Neuron (in vitro differentiated cells): ENCODE results near the gene CCDC32.

Experiments used
- H2AFZ ChIP-seq: one replicate; pipeline ENCODE4 v1.6.1; 2013; ENCODE audit warnings: low read depth, mild to moderate bottlenecking, inconsistent platforms, low read length, moderate library complexity
- H3K27me3 ChIP-seq: one replicate; pipeline ENCODE4 v1.6.1; 2013; ENCODE audit warnings: low read length; ENCODE audit not compliant: insufficient read depth
- H3K36me3 ChIP-seq: one replicate; pipeline ENCODE4 v1.6.1; 2013; ENCODE audit warnings: low read length; ENCODE audit not compliant: insufficient read depth
- H3K4me1 ChIP-seq: one replicate; pipeline ENCODE4 v1.6.1; 2013; ENCODE audit warnings: low read length; ENCODE audit not compliant: insufficient read depth
- H3K4me3 ChIP-seq: 2 replicates; pipeline ENCODE4 v1.5.1; 2013; ENCODE audit warnings: mild to moderate bottlenecking, low read length, moderate library complexity
- H3K9me3 ChIP-seq: one replicate; pipeline ENCODE4 v1.6.1; 2013; ENCODE audit warnings: low read length

Gene CCDC32

DNA sequence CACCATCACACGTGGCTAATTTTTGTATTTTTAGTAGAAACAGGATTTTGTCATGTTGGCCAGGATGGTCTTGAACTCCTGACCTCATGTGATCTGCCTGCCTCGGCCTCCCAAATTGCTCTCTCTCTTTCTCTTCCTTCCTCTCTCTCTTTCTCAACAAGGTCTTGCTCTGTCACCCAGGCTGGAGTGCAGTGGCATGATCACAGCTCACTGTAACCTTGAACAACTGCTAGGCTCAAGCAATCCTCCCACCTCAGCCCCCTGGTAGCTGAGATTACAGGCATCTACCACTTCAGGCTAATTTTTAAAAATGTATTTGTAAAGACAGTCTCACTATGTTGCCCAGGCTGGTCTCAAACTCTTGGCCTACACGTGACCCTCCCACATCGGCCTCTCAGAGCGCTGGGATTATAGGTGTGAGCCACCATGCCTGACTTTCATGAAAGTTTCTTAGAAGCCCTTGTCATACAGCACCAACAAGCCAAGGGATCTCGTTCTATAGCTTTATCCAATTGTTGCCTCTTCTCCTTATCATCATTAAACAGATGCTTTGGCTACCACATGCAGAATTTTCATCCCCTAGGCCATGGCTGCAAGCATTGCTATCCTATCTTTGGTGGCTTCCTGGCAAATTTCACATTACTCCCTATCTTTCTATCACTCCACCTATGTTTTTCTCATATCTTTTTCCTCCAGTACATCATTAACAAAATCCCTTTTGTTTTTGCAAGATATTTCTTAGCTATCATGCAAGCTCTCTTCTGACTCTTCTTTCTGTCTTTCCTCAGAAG is 5.7 kb downstream of the CCDC32 start:
- no peaks in the 10 kb centered on the region for H3K9me3 ChIP-seq

DNA sequence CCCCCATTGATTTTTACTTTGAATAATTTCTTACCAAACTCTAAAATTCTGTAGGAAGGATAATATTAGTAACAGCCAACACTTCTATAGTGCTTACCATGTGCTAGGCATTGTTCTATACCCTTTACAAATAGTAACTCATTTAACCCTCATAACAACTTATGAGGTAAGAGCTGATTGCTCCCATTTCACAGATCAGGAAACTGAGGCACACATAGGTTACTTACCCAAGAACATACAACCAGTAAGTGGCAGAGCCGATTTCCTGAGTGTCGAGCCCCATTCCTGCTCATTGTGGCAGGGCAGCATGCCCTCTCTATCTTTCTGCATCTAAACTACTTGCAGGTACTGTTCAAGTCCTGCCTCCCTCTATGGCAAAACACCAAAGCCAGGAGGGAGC is 9.0 kb downstream of the CCDC32 start:
- Histone ChIP-seq H2AFZ (no peak overlapping the region), H3K4me1 (peaks cover 10% of the 10 kb centered on the region), H3K4me3 (no peak overlapping the region), H3K36me3 (peaks cover 14% of the 10 kb centered on the region), H3K27me3 (no peaks in the 10 kb centered on the region), H3K9me3 (no peaks in the 10 kb centered on the region)

More for the DNA sequence above, 5.7 kb downstream of the CCDC32 start:
- Histone ChIP-seq H2AFZ (no peak overlapping the region), H3K4me3 (no peak overlapping the region), H3K27me3 (no peaks in the 10 kb centered on the region), H3K36me3 (peaks cover 18% of the 10 kb centered on the region), H3K4me1 (peaks cover 11% of the 10 kb centered on the region)

DNA sequence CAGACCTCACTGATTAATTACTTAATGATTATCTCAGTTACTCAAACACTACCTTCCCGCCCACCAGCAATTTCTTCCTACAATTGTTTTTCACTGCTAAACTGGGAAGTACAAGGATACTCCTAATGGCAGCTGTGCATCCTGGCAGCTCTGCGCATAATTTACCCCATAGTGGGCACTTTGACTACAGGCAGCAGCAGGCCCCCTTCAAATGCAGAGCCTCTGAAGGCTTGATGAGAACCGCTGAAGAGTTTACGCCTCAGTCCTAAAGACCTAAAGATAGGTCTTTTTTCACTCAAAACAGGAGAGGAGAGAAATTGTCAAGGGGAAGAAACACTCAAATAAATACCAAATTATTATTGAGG is 10.7 kb downstream of the CCDC32 start:
- Histone ChIP-seq H2AFZ (no peak overlapping the region), H3K36me3 (peaks cover 16% of the 10 kb centered on the region), H3K27me3 (no peaks in the 10 kb centered on the region), H3K4me1 (peaks cover 10% of the 10 kb centered on the region), H3K4me3 (no peak overlapping the region), H3K9me3 (no peaks in the 10 kb centered on the region)

DNA sequence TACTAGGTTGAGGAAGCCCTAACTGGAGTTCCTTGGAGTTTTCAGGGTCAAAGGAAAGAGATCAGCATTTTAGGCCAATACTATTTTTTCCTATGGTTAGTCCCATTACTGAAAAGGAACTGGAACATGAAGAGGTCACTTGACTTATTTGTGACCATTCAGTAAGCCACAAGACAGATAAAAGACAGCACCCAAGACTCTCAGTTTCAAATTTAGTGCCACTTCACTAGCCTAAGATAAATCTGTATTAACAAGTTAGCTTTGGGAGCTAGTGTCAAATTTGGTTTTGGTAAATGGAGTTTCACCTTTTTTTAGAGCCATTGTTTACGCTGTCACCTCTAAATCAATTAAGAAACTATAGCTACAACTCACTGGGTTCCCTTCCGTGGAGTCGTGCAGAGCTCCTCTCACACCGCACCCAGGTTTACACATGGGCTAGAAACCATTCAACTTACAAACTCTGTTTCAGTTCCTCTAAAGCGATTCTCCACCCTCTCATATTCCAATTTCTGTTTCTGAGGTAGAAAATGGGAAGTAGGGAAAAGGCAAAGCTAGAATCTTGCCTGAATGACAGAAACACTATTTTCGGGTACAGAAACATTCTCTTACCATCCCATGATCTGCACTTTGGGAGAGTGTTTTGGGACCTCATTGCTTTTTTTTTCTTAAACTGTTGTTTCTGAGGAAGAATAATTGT is 14.4 kb downstream of the CCDC32 start:
- peaks cover 7% of the 10 kb centered on the region for H3K36me3 ChIP-seq
- no peaks in the 10 kb centered on the region for H3K27me3 ChIP-seq
- H3K4me3 ChIP-seq: no peak overlapping the region
- no peak overlapping the region for H2AFZ ChIP-seq
- H3K9me3 ChIP-seq: no peaks in the 10 kb centered on the region
- H3K4me1 ChIP-seq: peaks cover 10% of the 10 kb centered on the region

DNA sequence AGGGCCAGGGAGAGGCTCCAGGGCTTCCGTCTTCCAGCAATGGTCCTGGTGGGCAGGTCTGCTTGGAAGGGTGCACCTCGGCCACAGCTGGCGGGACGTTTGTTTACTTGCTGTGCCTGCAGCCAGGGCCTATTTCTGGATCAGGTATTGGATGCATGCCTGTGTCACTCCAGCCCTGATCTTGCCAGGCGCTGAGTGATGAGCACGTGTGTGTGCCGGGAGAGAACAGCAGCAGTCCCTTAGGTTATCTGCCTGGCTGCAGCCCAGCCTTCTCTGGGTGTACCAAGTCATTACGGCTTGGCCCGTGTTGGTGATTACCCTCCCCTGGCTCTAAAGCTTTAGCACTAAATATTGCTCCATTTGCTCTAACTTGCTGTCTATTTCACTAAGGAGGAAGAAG is 14.9 kb downstream of the CCDC32 start:
- no peaks in the 10 kb centered on the region for H3K9me3 ChIP-seq
- H3K27me3 ChIP-seq: no peaks in the 10 kb centered on the region
- peaks cover 8% of the 10 kb centered on the region for H3K4me1 ChIP-seq
- no peak overlapping the region for H2AFZ ChIP-seq
- H3K36me3 ChIP-seq: peaks cover 5% of the 10 kb centered on the region
- H3K4me3 ChIP-seq: no peak overlapping the region

DNA sequence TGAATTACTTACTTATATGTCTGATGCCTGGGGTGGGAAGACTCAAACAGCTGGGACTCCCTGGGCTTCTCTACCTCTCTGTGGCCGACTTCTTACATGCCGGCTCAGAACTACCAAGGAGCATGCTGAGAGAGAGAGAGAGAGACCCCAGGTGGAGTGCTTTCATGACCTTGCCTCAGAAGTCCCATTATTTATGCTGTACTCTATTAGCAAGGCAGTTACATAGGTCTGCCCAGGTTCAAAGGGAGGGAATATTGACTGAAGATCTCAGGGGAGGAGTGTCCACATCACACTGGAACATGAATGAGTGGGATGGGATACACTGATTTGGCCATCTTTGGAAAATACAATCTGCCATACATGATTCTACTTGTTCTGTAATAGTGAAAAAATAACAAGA is 16.2 kb downstream of the CCDC32 start:
- H3K4me3 ChIP-seq: no peak overlapping the region
- H3K9me3 ChIP-seq: no peaks in the 10 kb centered on the region
- no peaks in the 10 kb centered on the region for H3K4me1 ChIP-seq
- no peaks in the 10 kb centered on the region for H3K27me3 ChIP-seq
- H2AFZ ChIP-seq: no peak overlapping the region
- H3K36me3 ChIP-seq: peaks cover 5% of the 10 kb centered on the region

DNA sequence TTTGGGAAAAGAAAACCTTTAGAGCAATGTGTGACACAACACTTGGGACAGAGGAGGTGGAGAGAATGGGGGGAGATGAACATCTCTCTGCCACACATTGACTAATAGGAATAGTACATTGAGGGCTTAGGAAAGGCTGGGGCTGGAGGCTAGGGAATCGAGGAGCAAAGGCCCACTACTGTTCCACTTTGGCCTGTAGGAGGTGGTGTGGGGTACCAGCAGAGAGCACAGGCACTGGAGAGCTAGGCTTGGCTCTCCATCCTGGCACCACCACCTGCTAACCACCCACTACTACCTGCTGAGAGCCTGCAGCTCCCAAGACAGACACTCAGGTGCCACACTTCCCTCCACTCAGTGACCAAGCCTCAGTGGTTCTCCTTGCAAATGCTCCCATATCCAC is 19.4 kb downstream of the CCDC32 start:
- no peak overlapping the region for H2AFZ ChIP-seq
- H3K36me3 ChIP-seq: peaks cover 5% of the 10 kb centered on the region
- H3K4me3 ChIP-seq: no peak overlapping the region
- no peaks in the 10 kb centered on the region for H3K4me1 ChIP-seq
- H3K27me3 ChIP-seq: no peaks in the 10 kb centered on the region
- H3K9me3 ChIP-seq: no peaks in the 10 kb centered on the region

DNA sequence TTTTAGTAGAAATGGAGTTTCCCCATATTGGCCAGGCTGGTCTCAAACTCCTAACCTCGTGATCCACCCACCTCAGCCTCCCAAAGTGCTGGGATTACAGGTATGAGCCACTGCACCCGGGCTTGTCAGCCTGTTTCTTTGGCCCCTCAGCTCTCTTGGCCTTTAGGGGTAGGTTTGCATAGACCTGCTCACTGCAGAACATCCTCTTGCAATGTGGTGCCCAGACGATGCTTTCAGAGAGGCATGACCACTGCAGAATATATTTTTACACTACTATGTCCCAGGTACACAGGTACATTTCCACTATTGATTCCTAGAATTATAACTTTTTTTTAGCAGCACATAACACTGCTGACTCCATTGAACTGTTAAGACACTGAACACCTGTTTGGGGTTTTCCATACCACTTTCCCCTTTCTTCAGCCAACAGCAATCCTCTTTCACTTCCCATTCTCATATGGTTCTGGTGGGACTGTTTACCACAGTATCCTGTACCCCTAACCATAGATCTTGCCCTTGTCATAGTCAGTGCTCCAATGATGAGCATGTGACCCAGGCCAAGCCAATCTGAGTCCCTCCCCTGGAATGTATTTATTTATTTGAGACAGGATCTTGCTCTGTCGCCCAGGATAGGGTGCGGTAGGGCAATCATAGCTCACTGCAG is 21.1 kb downstream of the CCDC32 start:
- no peaks in the 10 kb centered on the region for H3K9me3 ChIP-seq
- peaks cover 9% of the 10 kb centered on the region for H3K4me1 ChIP-seq
- no peak overlapping the region for H2AFZ ChIP-seq
- peaks cover 3% of the 10 kb centered on the region for H3K36me3 ChIP-seq
- H3K27me3 ChIP-seq: no peaks in the 10 kb centered on the region
- no peak overlapping the region for H3K4me3 ChIP-seq

DNA sequence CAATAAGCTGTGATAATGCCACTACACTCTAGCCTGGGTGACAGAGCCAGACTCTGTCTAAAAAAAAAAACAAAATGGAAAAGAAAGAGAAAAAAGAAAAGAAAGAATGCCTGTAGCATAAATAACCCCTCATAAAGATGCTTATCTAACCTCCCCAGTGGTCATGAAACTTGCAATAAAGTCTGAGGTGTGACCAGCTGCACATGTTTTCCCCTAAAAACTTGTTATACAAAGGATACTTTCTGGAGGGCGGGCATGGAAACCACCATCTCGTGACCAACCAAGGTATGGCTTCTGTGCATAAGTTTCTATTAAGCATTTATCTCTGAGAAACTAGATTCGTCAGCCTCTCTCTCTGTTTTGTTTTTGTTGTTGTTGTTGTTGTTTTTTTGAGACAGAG is 21.8 kb downstream of the CCDC32 start:
- Histone ChIP-seq H3K27me3 (no peaks in the 10 kb centered on the region), H2AFZ (no peak overlapping the region), H3K36me3 (no peaks in the 10 kb centered on the region), H3K4me3 (no peak overlapping the region), H3K4me1 (peaks cover 11% of the 10 kb centered on the region), H3K9me3 (no peaks in the 10 kb centered on the region)

DNA sequence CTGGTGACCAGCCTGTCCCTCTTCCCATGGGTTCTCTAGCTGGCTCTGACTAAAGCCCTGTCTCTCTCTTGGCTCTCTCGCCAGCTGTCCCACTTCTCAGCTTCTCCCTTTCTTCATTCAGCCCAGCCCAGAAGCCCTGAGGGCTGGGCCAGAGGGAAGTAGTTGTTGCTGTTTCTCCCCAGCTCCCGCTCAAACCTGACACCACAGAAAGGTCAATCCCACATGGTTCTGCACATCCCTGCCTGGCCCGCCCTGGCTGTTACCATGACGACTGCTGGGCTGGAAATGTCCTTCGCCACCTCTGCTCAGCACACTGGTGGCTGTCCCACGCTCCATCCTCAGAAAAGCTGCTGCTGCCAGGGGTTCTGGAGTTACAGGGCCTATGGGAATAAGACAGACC is 25.9 kb downstream of the CCDC32 start:
- H2AFZ ChIP-seq: no peak overlapping the region
- H3K9me3 ChIP-seq: no peaks in the 10 kb centered on the region
- H3K36me3 ChIP-seq: no peaks in the 10 kb centered on the region
- H3K4me1 ChIP-seq: peaks cover 11% of the 10 kb centered on the region
- H3K4me3 ChIP-seq: no peak overlapping the region
- H3K27me3 ChIP-seq: no peaks in the 10 kb centered on the region

DNA sequence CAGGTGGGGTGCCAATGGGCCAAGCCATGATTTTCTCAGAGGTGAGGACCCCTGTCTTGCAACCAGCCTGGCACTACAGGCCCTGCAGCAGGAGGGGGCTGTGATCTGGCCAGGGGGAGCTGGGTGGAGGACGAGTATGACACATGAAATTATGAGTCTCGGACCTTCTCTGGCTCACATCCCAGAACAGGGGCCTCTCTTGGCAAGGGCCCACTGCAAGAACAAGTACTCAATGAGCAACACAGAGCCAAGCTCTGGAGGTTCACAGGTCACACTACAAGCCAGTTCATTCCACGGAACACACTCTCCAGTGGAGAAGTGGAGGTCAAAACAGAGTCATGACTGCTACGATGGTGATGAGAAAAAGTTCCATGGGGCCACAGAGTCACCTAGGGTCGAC is 28.3 kb downstream of the CCDC32 start:
- no peaks in the 10 kb centered on the region for H3K36me3 ChIP-seq
- H3K4me3 ChIP-seq: no peak overlapping the region
- H2AFZ ChIP-seq: no peak overlapping the region
- H3K4me1 ChIP-seq: peaks cover 11% of the 10 kb centered on the region
- no peaks in the 10 kb centered on the region for H3K9me3 ChIP-seq
- no peaks in the 10 kb centered on the region for H3K27me3 ChIP-seq

DNA sequence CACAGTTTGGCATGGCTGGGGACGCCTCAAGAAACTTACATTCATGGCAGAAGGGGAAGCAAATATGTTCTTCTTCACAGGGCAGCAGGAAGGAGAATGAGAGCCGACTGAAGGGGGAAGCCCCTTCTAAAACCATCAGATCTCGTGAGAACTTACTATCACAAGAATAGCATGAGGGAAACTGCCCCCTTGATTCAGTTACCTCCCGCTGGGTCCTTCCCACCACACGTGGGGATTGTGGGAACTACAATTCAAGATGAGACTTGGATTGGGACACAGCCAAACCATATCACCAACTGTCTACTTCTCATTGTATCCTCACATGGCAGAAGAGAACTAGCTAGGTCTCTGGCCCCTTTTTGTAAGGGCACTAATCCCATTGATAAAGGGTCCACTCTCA is 30.5 kb downstream of the CCDC32 start:
- Histone ChIP-seq H3K4me1 (peaks cover 8% of the 10 kb centered on the region), H3K4me3 (no peak overlapping the region), H2AFZ (no peak overlapping the region), H3K9me3 (no peaks in the 10 kb centered on the region), H3K27me3 (no peaks in the 10 kb centered on the region), H3K36me3 (no peaks in the 10 kb centered on the region)

DNA sequence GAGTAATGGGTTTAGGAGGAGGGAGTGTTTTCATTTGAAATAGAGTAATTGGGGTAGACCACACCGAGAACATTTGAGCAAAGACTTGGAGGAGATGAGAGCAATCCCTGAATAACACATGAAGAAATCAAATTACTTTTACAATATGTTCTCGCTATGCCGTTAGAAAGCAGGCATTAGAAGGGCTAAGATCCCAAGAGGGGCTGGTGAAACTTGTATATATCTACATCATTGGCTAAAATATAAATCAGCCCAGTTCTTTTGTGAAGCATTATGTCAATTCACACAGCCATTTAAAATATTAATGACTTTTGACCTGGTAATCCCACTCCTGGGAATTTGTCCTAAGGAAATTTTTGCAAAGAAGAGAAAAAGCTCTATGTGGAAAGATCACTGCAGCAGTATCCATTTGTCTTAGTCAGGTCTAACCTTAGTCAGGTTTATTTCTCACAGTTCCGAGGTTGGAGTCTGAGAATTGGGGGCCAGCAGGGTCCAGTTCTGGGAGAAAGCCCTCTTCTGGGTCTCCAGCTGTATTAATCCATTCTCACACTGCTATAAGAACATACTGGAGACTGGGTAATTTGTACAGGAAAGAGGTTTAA is 31.0 kb downstream of the CCDC32 start:
- Histone ChIP-seq H3K27me3 (no peaks in the 10 kb centered on the region), H3K4me1 (peaks cover 5% of the 10 kb centered on the region), H3K36me3 (no peaks in the 10 kb centered on the region), H3K4me3 (no peak overlapping the region), H2AFZ (no peak overlapping the region), H3K9me3 (no peaks in the 10 kb centered on the region)
